Measurements from ENCODE around the gene SAA1.
"Not testable (repeated sequence)": the region's sequence is repeated elsewhere in the genome, so short reads cannot be mapped to it uniquely, and the experiment has no call there.

Gene SAA1

DNA sequence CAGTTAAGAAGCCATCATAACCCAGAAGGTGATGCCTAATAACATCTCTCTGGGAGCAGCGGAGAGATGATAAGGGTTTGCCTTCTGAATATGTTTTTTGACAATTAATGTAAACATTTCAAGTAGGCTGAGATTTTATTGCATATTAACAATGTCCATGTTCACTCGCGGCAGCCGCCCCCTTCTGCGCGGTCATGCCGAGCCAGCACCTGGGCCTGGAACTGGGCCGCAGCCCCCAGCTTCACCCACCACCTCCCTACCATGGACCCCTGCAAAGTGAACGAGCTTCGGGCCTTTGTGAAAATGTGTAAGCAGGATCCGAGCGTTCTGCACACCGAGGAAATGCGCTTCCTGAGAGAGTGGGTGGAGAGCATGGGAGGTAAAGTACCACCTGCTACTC lies 4.3 kb upstream of the SAA1 start:
- DNase-seq: no peak

- not testable (repeated sequence) for DNase-seq
Measured at GRCh38 chr11:18262681-18263350, 3.2 kb upstream of the SAA1 start.

DNA sequence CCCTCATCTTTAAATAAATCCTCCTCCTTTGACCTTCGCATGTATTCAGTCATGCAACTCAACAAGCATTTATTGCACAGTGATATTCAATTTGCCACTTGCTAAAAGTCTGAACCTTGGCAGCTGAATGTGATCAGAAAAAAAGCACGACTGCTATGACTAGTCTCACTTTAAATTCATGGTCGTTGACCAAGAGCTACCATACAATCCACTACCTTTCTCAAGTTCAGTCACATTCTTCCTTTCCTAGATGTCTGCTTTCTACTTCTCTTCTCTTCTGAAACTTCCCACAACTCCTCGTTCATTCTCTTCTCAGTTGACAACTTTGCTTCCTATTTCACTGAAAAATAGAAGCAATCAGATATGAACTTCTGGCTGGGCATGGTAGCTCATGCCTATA lies 2.0 kb upstream of the SAA1 start:
- DNase-seq: no peak

GRCh38 chr11:18264677-18265555 lies 1.1 kb upstream of the SAA1 start:
- no peak for DNase-seq

DNA sequence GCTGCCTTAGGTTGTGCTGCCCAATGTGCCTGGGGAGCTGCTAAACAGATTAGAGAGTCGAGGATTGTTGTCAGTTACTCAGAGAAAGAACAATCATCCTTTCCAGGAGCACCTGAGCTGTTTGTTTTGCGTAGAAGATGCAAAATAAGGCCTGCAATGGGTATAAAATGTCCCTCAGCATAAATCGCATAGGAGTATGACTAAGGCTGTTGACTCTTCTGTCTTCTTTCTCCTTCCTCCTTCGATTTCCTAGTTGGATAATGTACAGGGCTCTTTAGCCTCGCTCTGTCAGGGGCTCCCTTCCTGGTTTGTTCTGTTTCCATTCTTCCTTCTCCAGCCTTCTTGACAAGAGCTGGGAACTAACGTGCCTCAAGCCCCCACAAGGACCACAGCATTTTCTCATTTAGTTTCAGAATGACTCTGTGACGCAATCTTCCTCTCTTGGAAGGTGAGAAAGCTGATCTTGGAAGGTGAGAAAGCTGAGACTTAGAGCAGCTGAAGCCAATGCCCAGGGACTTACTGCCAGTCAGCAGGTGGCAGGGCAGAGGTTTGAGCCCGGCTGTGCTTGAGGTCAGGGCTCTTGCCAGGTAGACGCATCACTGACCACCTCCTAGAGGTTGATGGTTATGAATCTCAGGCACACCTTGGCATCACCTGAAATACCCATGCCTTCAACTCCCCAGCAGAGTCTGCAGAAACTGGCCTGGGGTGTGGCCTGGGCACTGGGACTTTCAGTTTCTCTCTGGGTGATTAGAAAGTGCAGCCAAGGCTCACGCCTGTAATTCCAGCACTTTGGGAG lies 1.5 kb downstream of the SAA1 start:
- DNase-seq: not testable (repeated sequence)

DNA sequence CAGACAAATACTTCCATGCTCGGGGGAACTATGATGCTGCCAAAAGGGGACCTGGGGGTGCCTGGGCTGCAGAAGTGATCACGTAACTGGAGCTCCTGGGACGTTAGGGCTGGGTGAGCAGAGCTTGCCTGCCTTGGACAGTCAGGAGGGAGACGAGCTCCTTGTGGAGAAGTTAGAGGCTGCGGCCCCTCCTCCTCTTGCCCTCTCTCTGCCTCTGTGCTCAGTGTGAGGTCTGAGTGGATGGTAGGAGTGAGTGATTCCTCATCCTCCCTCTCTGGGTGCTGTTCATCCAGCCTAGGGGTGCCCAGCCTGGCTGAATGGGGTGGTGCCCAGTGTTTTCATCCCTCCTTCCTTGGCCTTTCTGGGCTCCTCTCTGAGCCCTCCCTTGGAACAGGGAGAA lies 3.2 kb downstream of the SAA1 start:
- not testable (repeated sequence) for DNase-seq

DNA sequence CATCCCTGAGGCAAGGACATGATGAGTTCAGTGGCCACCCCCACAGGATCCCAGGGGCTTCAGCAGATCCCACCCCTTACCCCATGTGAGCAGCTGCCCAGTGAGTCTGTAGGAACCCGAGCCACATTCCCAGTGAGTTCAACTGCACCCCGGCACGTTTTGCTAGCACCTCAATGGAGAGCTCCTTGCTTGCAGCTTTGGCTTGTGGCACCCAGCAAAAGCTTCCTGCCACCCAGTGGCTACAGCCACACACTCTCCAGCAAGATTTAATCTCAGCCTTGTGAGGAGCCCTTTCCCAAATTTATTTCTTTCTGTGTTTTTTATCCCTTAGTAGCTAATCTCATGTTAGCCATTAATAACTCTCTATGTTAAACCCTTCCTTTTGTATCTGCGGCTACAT lies 4.0 kb downstream of the SAA1 start:
- no peak for DNase-seq

- DNase-seq: no peak
Measured at GRCh38 chr11:18271206-18271605, 5.1 kb downstream of the SAA1 start.

DNA sequence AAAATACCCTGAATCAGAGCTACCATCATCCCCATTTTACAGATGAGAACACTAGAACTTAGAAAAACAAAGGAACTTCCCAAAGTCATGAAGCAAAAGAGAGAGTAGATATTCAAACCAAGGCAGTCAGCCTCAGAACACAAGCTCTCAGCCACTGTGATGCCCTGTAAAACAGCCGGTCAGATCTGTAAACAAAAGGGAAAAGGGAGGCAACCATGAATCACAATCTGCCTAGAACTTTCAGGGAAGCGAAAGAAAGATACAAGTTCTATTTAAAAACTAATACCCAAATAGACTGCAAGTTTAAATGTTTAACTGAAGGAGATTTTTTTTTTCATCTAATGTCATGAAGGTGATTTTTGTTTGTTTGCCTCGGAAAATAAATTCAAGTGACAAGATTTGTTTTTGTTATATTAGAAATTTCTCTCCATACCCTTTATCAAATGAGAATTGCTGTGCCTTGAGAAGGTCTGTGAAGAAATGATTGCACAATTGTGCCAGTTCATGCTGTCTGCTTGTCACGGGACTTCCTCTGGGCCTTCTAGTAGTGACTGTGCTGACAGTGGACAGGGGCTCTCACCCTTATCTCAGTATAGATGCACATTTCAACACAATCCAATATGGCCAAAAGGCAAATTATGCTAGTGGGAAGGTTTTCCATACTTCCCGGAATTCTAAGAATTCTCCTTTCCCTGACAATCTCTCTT lies 11.7 kb downstream of the SAA1 start:
- no peak for DNase-seq

- no peak for DNase-seq
Measured at GRCh38 chr11:18280438-18281045, 14.5 kb downstream of the SAA1 start.

- DNase-seq: no peak
Measured at GRCh38 chr11:18282626-18283025, 16.6 kb downstream of the SAA1 start.

DNA sequence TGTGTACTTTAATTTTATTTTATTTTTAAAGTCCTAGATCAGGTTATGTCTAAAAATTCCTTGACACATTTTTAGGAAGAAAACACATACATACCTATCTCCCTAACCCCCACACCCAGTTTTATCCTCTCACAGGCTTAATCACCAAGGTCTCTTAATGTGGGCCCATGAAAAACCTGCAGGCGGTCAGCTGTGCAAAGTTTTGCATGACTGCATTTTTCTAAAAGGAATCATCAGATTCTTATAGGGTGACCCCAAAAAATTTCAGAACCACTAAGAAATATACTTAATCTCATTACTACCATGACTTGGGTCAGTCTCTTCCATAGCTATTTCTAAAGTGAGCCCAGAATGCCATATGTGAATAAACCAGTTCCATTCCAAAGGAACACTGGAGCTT lies 19.8 kb downstream of the SAA1 start:
- no peak for DNase-seq

DNA sequence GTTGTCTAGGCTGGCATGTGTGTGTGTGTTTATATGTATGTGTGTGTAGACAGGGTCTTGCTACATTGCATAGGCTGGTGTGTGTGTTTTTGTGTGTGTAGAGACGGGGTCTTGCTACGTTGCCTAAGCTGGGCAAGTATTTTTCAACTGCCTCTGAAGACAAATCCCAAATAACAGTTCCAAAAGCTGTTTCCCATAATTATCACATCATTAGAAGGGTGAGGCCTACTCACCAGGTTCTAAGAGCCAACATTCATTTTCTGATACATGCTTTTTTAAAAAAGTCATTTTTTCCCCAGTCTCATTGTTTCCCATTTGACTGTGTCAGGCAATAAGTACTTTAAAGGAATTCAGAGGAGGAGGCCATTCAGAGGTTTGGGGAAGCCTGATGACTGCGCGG lies 22.8 kb downstream of the SAA1 start:
- DNase-seq: no peak

GRCh38 chr11:18294862-18295261 lies 28.8 kb downstream of the SAA1 start:
- DNase-seq: no peak

- no peak for DNase-seq
Measured at GRCh38 chr11:18295316-18295715, 29.3 kb downstream of the SAA1 start.

GRCh38 chr11:18299721-18300120 lies 33.7 kb downstream of the SAA1 start:
- no peak for DNase-seq

- DNase-seq: no peak
Measured at GRCh38 chr11:18304745-18305144, 38.7 kb downstream of the SAA1 start.

GRCh38 chr11:18307461-18308139 lies 41.5 kb downstream of the SAA1 start:
- no peak for DNase-seq

- no peak for DNase-seq
Measured at GRCh38 chr11:18308242-18308641, 42.2 kb downstream of the SAA1 start.

DNA sequence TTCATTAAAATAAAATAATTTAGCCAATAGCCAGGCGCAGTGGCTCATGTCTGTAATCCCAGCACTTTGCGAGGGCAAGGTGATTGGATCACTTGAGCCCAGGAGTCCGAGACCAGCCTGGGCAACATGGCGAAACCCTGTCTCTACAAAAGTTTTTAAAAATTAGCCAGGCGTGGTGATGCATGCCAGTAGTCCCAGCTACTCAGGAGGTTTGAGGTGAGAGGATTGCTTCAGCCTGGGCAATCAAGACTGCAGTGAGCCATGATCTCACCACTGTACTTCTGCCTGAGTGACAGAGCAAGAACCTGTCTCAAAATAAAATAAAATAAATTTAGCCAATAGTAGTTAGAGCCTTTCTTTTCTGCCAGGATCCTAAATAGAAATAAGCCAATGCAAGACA lies 43.6 kb downstream of the SAA1 start:
- no peak for DNase-seq

DNA sequence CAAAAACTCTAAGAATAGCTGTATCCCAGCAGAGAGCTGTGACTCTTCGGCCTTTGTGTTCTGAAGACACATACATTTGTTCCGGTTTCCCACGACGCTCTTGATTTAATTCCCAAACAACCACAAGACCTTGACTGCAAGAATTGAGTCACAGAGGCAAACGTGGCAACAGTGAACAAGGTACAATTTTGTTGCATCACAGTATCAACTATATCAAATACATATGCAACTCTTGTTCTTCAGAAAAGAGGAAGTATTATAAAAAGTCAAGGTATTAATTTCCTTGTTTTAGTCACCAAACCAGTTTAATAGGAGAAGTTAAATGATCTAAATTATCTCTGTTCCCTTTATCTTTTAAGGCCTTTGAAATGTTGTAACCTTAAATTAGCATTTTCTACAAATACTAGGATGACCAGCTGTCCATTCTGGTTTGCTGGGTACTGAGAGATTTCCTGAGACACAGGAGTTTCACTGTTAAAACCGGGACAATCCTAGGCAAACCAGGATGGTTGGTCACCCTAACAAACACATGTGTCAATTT lies 44.8 kb downstream of the SAA1 start:
- DNase-seq: no peak

DNA sequence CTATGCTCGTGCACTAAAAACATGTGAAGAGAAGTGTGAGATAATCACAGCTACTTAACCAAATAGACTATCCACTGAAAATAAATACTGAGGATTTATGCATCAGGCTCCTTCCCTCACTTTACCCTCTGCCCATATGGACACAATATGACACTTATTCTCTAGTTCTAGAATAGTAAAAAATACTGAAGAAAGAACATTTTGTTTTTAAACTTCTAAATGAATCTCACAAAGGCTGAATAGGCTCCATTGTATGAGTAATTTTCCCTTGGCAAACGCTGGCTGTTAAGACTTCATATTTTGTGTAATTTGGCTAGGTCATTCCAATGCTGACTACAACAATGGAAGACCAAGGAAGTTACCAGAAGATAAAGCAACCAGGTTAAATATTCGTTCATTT lies 45.9 kb downstream of the SAA1 start:
- DNase-seq: no peak
